B cell (primary cell): ENCODE results near the gene ARIH2. TPM values are rescaled to one million over a fixed set of nuclear protein-coding genes. Genes with fewer than 3 reads are reported as not detected.

ENCODE experiments used
- ATAC-seq: fragments of 200-7000 bp; cut with Tn5 transposase; one replicate; pipeline ENCODE4 v1.10.0; 2021; ENCODE audit warnings: low read depth, mild to moderate bottlenecking, moderate number of reproducible peaks, moderate library complexity
- CTCF ChIA-PET: fragments of 350-600 bp; sonication (Branson Sonifier 250); formaldehyde crosslinking; loops from one replicate; lab custom pipeline; 2021; ENCODE audit warnings: antibody characterized with exemption, inconsistent platforms; lab: Charles Lee
- POLR2A ChIA-PET: fragments of 350-600 bp; sonication (Branson Sonifier 250); formaldehyde crosslinking; loops from one replicate; lab custom pipeline; 2021; ENCODE audit warnings: antibody characterized with exemption; lab: Charles Lee
- DNase-seq: peaks from one replicate; pipeline ENCODE4 v3.0.0; 2013
- H2AFZ ChIP-seq: 2 replicates; pipeline ENCODE4 v1.6.1; 2012; ENCODE audit warnings: mild to moderate bottlenecking, low read depth, low read length; ENCODE audit not compliant: insufficient read depth, poor library complexity, severe bottlenecking
- H3K27ac ChIP-seq, 2 donors: 1 replicate in 1 of 2; 2 replicates in 1 of 2; pipeline ENCODE4 v1.5.1; 2012 to 2013; ENCODE audit warnings: low read length in 2 of 2, mild to moderate bottlenecking in 2 of 2, moderate library complexity in 1 of 2
- H3K27me3 ChIP-seq, 4 experiments: fragments of 200-600 bp in 1 of 4; sonication (generic) in 1 of 4; replicated peaks in 1 of 4; 1 replicate in 2 of 4; 2 replicates in 2 of 4; pipeline versions ENCODE4 v1.6.1 to v1.7.0; 2013 to 2016; ENCODE audit warnings: low read length in 3 of 4, mild to moderate bottlenecking in 2 of 4, mixed read lengths in 1 of 4, moderate library complexity in 1 of 4; ENCODE audit not compliant: insufficient read depth in 4 of 4, control insufficient read depth in 3 of 4; ENCODE audit errors: control extremely low read depth in 1 of 4
- H3K36me3 ChIP-seq, 2 experiments: replicated peaks in 1 of 2; 1 replicate in 1 of 2; 2 replicates in 1 of 2; pipeline versions ENCODE4 v1.6.1 to v1.7.1; 2013; ENCODE audit warnings: low read length in 1 of 2; ENCODE audit not compliant: insufficient read depth in 2 of 2, control insufficient read depth in 1 of 2; ENCODE audit errors: control extremely low read depth in 1 of 2, extremely low read depth in 1 of 2
- H3K4me1 ChIP-seq, 2 donors: fragments of 200-600 bp in 1 of 2; sonication (generic) in 1 of 2; 1 replicate in 1 of 2; 2 replicates in 1 of 2; pipeline versions ENCODE4 v1.5.1 to v1.6.1; 2013 to 2017; ENCODE audit warnings: low read length in 2 of 2; ENCODE audit not compliant: control insufficient read depth in 2 of 2, insufficient read depth in 2 of 2
- H3K4me2 ChIP-seq: replicated peaks from 2 replicates; pipeline ENCODE3; 2012; ENCODE audit warnings: mild to moderate bottlenecking, low read depth, low read length; ENCODE audit not compliant: poor library complexity, severe bottlenecking
- H3K4me3 ChIP-seq, 5 experiments: fragments of 200-600 bp in 1 of 5; sonication (generic) in 1 of 5; 1 replicate in 3 of 5; 2 replicates in 2 of 5; pipeline versions ENCODE4 v1.5.1 to v1.7.0; 2011 to 2016; ENCODE audit warnings: low read length in 4 of 5, mild to moderate bottlenecking in 4 of 5, low read depth in 2 of 5, control low read depth in 1 of 5, moderate library complexity in 1 of 5; ENCODE audit not compliant: insufficient read depth in 1 of 5; ENCODE audit errors: control extremely low read depth in 1 of 5, extremely low read depth in 1 of 5
- H3K79me2 ChIP-seq: fragments of 200-600 bp; sonication (generic); one replicate; pipeline ENCODE4 v1.6.0; 2016; ENCODE audit warnings: low read length; ENCODE audit not compliant: control insufficient read depth, insufficient read depth
- H3K9ac ChIP-seq: fragments of 200-600 bp; sonication (generic); 2 replicates; pipeline ENCODE4 v1.6.1; 2017; ENCODE audit warnings: mild to moderate bottlenecking, low read length, moderate library complexity
- H3K9me3 ChIP-seq, 3 donors: one replicate each; pipeline versions ENCODE4 v1.6.1 to v1.7.1; 2013; ENCODE audit warnings: low read length in 2 of 3; ENCODE audit not compliant: control insufficient read depth in 2 of 3, insufficient read depth in 1 of 3; ENCODE audit errors: control extremely low read depth in 1 of 3
- H4K20me1 ChIP-seq: 2 replicates; pipeline ENCODE4 v1.6.0; 2012; ENCODE audit warnings: mild to moderate bottlenecking, low read length; ENCODE audit not compliant: insufficient read depth, control insufficient read depth, poor library complexity, severe bottlenecking
- H3K27ac Mint-ChIP-seq: one replicate; pipeline ENCODE4 v1.8.0; 2021; ENCODE audit warnings: mixed read lengths
- H3K27me3 Mint-ChIP-seq: one replicate; pipeline ENCODE4 v1.8.0; 2021; ENCODE audit warnings: mixed read lengths
- H3K4me1 Mint-ChIP-seq: one replicate; pipeline ENCODE4 v1.8.0; 2021; ENCODE audit warnings: mixed read lengths
- H3K4me3 Mint-ChIP-seq: one replicate; pipeline ENCODE4 v1.8.0; 2021; ENCODE audit warnings: mixed read lengths
- H3K9me3 Mint-ChIP-seq: one replicate; pipeline ENCODE4 v1.8.0; 2022; ENCODE audit warnings: mixed read lengths; ENCODE audit not compliant: insufficient read depth
- CTCF ChIP-seq: fragments of 200-600 bp; IDR thresholded peaks from one replicate; pipeline ENCODE4 v1.8.0; 2022; ENCODE audit warnings: antibody characterized with exemption, mild to moderate bottlenecking
- EZH2 ChIP-seq: IDR thresholded peaks from 2 replicates; pipeline ENCODE4 v1.6.1; 2012; ENCODE audit warnings: borderline replicate concordance, low read depth, mild to moderate bottlenecking, moderate library complexity, low read length; ENCODE audit not compliant: insufficient read depth, poor library complexity, severe bottlenecking
- WGBS: methylation state at CpG from one replicate; pipeline ENCODE4 v1.1.5; 2013; ENCODE audit warnings: missing lambda C conversion rate; ENCODE audit not compliant: insufficient coverage; 5-methylcytosine and 5-hydroxymethylcytosine counted together
- intact Hi-C: fragments of 100-400 bp; cut with micrococcal nuclease; formaldehyde crosslinking; loops from one replicate; pipeline ENCODE4 v1.10.0; 2022
- polyA plus RNA-seq: library from polyadenylated mRNA; depleted of rRNA; stranded (reverse); fragments of >200 nt; gene quantifications from 2 replicates; pipeline ENCODE4 v1.2.3, GENCODE V29; 2012
- total RNA-seq, 2 donors: library from RNA; stranded (reverse); fragments of 120-200 nt in 1 of 2; gene quantifications; 1 replicate in 1 of 2; 2 replicates in 1 of 2; pipeline versions ENCODE4 v1.2.3 to v1.2.4, GENCODE V29; 2013 to 2022

ARIH2 gene
- total and polyA plus RNA-seq, 2 donors (not counting 1 experiment from before 2014, with no cell fraction given): 114 to 148 TPM

- Mint-ChIP-seq H3K4me3 (no peak overlapping the region), H3K9me3 (no peaks in the 10 kb centered on the region), H3K27me3 (no peaks in the 10 kb centered on the region), H3K4me1 (no peaks in the 10 kb centered on the region), H3K27ac (no peak overlapping the region)
- Histone ChIP-seq H3K27ac (no peak overlapping the region), H3K4me1 (no peaks in the 10 kb centered on the region), H3K9ac (no peak overlapping the region), H3K4me3 (no peak overlapping the region), H2AFZ (no peak overlapping the region), H3K4me2 (no peak overlapping the region), H4K20me1 (no peaks in the 10 kb centered on the region), H3K9me3 (no peaks in the 10 kb centered on the region), H3K36me3 (peaks cover 1 to 60% of the 10 kb centered on the region in 2 experiments), H3K27me3 (no peaks in the 10 kb centered on the region), H3K79me2 (no peaks in the 10 kb centered on the region)
- WGBS: 100% methylated on average over 4 of the region's 5 CpGs
- TF ChIP-seq CTCF (no peak), EZH2 (no peak)
- no peak for ATAC-seq
- ChIA-PET CTCF (no interaction called here), POLR2A (no interaction called here)
- intact Hi-C loops: no loop called here
- DNase-seq: no peak
Observed at GRCh38 chr3:48982686-48983085, 64.0 kb downstream of the ARIH2 start.

GRCh38 chr3:48983096-48983495 is 64.5 kb downstream of the ARIH2 start:
- TF ChIP-seq EZH2 (no peak), CTCF (no peak)
- no peak overlapping the region for H3K27ac ChIP-seq
- H3K27ac Mint-ChIP-seq: no peak overlapping the region
- H3K4me1 Mint-ChIP-seq: peaks cover 3% of the 10 kb centered on the region
- no peaks in the 10 kb centered on the region for H3K27me3 ChIP-seq
- H4K20me1 ChIP-seq: no peaks in the 10 kb centered on the region
- CTCF ChIA-PET: no interaction called here
- H3K9ac ChIP-seq: no peak overlapping the region
- no peaks in the 10 kb centered on the region for H3K27me3 Mint-ChIP-seq
- POLR2A ChIA-PET: no interaction called here
- WGBS: 100% methylated on average over 4 of the region's 4 CpGs
- H3K4me2 ChIP-seq: no peak overlapping the region
- intact Hi-C loops: no loop called here
- ATAC-seq (no peak), DNase-seq (no peak)
- no peaks in the 10 kb centered on the region for H3K79me2 ChIP-seq
- no peak overlapping the region for H3K4me3 Mint-ChIP-seq
- no peaks in the 10 kb centered on the region for H3K4me1 ChIP-seq
- no peaks in the 10 kb centered on the region for H3K9me3 Mint-ChIP-seq
- H3K4me3 ChIP-seq: no peak overlapping the region
- H3K36me3 ChIP-seq: peaks cover 1 to 56% of the 10 kb centered on the region in 2 experiments
- no peaks in the 10 kb centered on the region for H3K9me3 ChIP-seq
- no peak overlapping the region for H2AFZ ChIP-seq
